ENCODE results near the gene MED12.

GRCh38 chrX:71082822-71083221 is 35.6 kb upstream of the MED12 start:
- TF ChIP-seq POLR2AphosphoS5 (IDR thresholded peaks at IDR 0.05; ENCODE audit: low read depth, low read length) (no peak), TAF1 (IDR thresholded peaks at IDR 0.05; ENCODE audit: low read depth, low read length) (no peak)

Measured in GM12891 (cell line).